Superior temporal gyrus (tissue), 1 donor: ENCODE results near the gene PCDHB11.
"Not testable (repeated sequence)": the region's sequence is repeated elsewhere in the genome, so short reads cannot be mapped to it uniquely, and the experiment has no call there.

Experiments used
- DNase-seq: peaks from one replicate; pipeline ENCODE4 v3.0.0-alpha.2; 2016; ENCODE audit errors: extremely low spot score

PCDHB11 gene

DNA sequence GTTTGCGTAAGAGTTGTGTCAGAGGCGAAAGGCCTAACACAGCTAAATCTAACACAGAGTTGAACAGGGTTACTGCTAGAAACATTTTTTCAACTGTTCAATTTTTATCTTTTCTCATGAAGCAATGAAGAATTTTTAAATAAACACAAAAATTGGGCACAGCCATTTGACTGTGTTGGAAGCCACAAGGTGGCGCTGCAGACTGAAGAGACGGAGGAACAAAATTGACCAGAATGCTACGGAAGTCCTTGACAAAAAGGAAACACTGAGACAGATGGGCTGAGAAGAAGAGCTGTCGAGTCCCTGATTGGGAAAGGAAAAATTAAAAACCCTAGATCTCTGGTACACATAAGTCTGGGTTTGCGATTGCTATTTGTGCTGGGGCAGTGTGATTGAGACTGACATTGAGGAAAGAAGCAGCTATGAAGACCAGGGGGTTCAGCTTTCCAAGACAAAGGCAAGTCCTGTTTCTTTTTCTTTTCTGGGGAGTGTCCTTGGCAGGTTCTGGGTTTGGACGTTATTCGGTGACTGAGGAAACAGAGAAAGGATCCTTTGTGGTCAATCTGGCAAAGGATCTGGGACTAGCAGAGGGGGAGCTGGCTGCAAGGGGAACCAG is 12.4 kb upstream of the PCDHB11 start, which contains the start of gene PCDHB9:
Gene PCDHB9, plus strand, starts transcription at position 265 of the 616 bp plus-strand sequence. Its CDS starts 158 bp downstream, at position 423.
- peak; percentile 38 for DNase-seq

- DNase-seq, result not testable (repeated sequence)
These were observed 10.7 kb upstream of the PCDHB11 start for GRCh38 chr5:141188682-141189081.

GRCh38 chr5:141189131-141189530 is 10.3 kb upstream of the PCDHB11 start:
- DNase-seq, result not testable (repeated sequence)

DNA sequence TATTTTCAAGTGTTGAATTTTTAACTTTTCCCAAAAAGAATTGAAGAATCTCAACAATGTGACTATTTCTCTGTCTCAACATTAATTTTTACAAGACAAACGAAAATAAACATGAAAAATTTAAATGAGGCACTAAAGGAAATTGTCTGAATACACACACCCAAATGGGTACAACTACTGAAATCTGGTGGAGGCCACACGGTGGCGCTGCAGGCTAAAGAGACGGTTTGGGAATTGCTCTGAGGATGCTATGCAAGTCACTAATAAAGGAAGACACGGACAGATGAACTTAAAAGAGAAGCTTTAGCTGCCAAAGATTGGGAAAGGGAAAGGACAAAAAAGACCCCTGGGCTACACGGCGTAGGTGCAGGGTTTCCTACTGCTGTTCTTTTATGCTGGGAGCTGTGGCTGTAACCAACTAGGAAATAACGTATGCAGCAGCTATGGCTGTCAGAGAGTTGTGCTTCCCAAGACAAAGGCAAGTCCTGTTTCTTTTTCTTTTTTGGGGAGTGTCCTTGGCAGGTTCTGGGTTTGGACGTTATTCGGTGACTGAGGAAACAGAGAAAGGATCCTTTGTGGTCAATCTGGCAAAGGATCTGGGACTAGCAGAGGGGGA is 7.2 kb upstream of the PCDHB11 start, which contains the start of gene PCDHB10:
Gene PCDHB10, plus strand, starts transcription at position 244 of the 616 bp plus-strand sequence. Its CDS starts 200 bp downstream, at position 444.
- peak; percentile 73 for DNase-seq

DNA sequence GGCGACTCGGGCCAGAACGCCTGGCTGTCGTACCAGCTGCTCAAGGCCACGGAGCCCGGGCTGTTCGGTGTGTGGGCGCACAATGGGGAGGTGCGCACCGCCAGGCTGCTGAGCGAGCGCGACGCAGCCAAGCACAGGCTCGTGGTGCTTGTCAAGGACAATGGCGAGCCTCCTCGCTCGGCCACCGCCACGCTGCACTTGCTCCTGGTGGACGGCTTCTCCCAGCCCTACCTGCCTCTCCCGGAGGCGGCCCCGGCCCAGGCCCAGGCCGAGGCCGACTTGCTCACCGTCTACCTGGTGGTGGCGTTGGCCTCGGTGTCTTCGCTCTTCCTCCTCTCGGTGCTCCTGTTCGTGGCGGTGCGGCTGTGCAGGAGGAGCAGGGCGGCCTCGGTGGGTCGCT is 5.1 kb upstream of the PCDHB11 start:
- DNase-seq, result not testable (repeated sequence)

DNA sequence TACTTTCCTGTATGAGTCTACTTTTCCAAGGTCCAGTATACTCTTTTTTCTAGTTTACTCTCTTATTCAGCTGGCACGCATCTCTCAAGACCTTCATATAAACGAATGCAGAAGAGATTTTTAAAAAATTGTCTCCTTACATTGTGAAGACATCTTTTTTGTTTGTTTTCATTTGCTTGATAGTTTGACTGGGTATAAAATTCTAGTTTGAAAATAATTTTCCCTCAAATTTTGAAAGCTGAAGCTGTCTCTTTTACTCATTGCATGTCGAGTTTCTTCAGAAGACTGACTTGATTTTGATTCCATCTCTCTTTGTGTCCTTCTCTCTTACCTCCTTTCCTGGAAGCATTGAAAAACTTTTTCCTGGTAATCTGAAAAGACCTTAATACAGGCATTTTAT is 3.1 kb upstream of the PCDHB11 start:
- no peak for DNase-seq

DNA sequence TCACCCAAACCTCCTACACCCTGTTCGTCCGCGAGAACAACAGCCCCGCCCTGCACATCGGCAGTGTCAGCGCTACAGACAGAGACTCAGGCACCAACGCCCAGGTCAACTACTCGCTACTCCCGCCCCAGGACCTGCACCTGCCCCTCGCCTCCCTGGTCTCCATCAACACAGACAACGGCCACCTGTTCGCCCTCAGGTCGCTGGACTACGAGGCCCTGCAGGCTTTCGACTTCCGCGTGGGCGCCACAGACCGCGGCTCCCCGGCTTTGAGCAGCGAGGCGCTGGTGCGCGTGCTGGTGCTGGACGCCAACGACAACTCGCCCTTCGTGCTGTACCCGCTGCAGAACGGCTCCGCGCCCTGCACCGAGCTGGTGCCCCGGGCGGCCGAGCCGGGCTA is 1.7 kb downstream of the PCDHB11 start:
- not testable (repeated sequence) for DNase-seq

DNA sequence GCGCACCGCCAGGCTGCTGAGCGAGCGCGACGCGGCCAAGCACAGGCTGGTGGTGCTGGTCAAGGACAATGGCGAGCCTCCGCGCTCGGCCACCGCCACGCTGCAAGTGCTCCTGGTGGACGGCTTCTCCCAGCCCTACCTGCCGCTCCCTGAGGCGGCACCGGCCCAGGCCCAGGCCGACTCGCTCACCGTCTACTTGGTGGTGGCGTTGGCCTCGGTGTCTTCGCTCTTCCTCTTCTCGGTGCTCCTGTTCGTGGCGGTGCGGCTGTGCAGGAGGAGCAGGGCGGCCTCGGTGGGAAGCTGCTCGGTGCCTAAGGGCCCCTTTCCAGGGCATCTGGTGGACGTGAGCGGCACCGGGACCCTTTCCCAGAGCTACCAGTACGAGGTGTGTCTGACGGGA is 2.2 kb downstream of the PCDHB11 start:
- DNase-seq, result not testable (repeated sequence)

DNA sequence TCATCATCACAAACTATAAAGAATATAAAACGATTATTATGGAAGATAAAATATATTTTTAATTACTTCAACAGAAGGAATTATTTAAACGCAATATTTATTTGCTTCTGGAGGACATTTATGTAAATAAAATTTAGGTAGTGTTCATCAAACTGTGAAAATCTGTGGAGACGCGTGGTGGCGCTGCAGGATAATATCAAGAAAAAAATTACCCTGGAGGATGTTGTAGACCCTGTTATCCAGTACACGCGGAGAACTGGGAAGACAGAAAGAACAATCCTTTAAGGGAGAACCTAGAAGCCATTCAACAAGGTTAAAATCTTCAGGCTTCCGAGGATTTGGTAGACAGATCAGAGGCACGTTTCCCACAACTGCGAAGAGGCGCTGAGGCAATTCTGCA is 9.1 kb downstream of the PCDHB11 start, which contains the start of gene PCDHB12:
Gene PCDHB12, plus strand, starts transcription at position 242 of the 400 bp plus-strand sequence. CDS start 189 bp downstream, outside the sequence.
- DNase-seq, result peak; percentile 40

- DNase-seq, result not testable (repeated sequence)
These were observed 10.9 kb downstream of the PCDHB11 start for GRCh38 chr5:141210281-141210680.

DNA sequence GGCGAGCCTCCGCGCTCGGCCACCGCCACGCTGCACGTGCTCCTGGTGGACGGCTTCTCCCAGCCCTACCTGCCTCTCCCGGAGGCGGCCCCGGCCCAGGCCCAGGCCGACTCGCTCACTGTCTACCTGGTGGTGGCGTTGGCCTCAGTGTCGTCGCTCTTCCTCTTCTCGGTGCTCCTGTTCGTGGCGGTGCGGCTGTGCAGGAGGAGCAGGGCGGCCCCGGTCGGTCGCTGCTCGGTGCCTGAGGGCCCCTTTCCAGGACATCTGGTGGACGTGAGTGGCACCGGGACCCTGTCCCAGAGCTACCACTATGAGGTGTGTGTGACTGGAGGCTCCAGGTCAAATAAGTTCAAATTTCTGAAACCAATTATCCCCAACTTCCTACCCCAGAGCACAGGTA is 11.4 kb downstream of the PCDHB11 start:
- not testable (repeated sequence) for DNase-seq

- DNase-seq, result peak; percentile 45
These were observed 14.4 kb downstream of the PCDHB11 start, which contains the start of gene PCDHB13 for GRCh38 chr5:141213656-141214339. PCDHB13 (plus strand) TSS chr5:141213919; CDS start chr5:141214124, 205 bp downstream.

GRCh38 chr5:141214583-141214982 is 15.2 kb downstream of the PCDHB11 start:
- not testable (repeated sequence) for DNase-seq

DNA sequence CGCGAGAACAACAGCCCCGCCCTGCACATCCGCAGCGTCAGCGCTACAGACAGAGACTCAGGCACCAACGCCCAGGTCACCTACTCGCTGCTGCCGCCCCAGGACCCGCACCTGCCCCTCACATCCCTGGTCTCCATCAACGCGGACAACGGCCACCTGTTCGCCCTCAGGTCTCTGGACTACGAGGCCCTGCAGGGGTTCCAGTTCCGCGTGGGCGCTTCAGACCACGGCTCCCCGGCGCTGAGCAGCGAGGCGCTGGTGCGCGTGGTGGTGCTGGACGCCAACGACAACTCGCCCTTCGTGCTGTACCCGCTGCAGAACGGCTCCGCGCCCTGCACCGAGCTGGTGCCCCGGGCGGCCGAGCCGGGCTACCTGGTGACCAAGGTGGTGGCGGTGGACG is 16.1 kb downstream of the PCDHB11 start:
- DNase-seq, result not testable (repeated sequence)

- not testable (repeated sequence) for DNase-seq
These were observed 16.6 kb downstream of the PCDHB11 start for GRCh38 chr5:141216035-141216434.

- peak; percentile 38 for DNase-seq
These were observed 23.8 kb downstream of the PCDHB11 start, which contains the start of gene PCDHB14 for GRCh38 chr5:141223112-141223783. PCDHB14 (plus strand) TSS chr5:141223343; CDS start chr5:141223506, 163 bp downstream.

DNA sequence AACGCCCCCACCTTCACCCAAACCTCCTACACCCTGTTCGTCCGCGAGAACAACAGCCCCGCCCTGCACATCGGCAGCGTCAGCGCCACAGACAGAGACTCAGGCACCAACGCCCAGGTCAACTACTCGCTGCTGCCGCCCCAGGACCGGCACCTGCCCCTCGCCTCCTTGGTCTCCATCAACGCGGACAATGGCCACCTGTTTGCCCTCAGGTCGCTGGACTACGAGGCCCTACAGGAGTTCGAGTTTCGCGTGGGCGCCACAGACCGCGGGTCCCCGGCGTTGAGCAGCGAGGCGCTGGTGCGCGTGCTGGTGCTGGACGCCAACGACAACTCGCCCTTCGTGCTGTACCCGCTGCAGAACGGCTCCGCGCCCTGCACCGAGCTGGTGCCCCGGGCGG is 25.4 kb downstream of the PCDHB11 start:
- not testable (repeated sequence) for DNase-seq

DNA sequence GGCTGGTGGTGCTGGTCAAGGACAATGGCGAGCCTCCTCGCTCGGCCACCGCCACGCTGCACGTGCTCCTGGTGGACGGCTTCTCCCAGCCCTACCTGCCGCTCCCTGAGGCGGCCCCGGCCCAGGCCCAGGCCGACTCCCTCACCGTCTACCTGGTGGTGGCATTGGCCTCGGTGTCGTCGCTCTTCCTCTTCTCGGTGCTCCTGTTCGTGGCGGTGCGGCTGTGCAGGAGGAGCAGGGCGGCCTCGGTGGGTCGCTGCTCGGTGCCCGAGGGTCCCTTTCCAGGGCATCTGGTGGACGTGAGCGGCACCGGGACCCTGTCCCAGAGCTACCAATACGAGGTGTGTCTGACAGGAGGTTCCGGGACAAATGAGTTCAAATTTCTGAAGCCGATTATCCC is 26.0 kb downstream of the PCDHB11 start:
- DNase-seq, result not testable (repeated sequence)

- DNase-seq, result no peak
These were observed 34.8 kb downstream of the PCDHB11 start for GRCh38 chr5:141234109-141234667.

- DNase-seq, result not testable (repeated sequence)
These were observed 36.5 kb downstream of the PCDHB11 start for GRCh38 chr5:141235922-141236321.
